GM18499 (cell line): ENCODE data around the gene LGALS8.
"Not testable (repeated sequence)": the region's sequence is repeated elsewhere in the genome, so short reads cannot be mapped to it uniquely, and the experiment has no call there.

ENCODE experiments used
- ATAC-seq: cut with Tn5 transposase; IDR thresholded peaks from one replicate; pipeline ENCODE4 v1.9.1; 2021; ENCODE audit warnings: moderate number of reproducible peaks; ENCODE audit not compliant: insufficient read depth, unreplicated experiment

Gene LGALS8

DNA sequence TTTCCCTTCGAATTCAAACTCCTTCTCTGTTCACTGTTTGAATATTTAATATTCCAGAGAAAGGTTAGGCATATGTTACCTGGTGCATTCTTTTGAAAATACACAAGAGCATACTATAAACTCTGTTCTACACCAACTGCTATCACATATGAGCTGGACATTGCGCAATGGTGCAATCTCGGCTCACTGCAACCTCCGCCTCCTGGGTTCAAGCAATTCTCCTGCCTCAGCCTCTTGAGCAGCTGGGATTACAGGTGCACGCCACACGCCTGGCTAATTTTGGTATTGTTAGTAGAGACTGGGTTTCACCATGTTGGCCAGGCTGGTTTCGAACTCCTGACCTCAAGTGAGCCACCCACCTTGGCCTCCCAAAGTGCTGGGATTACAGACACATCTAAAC, 53.3 kb downstream of the LGALS8 start:
- ATAC-seq = not testable (repeated sequence)

DNA sequence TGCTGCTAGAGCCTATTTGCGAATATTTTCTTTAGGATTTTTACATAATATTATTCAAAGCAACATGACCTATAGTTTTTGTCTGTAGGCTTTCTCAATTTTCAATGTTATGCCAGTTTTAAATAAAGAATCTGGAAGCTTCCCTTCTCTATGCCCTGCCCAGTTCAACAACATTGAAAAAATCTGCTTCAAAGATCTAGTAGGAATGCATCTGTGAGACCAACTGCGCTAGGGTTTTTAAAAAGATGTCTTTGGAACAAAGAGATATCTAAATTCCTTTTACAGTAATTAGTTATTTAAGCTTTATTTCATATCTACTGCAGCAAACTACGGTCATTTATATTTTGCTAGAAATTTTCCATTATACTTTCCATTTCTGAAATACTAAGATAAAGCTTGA, 54.9 kb downstream of the LGALS8 start:
- no peak for ATAC-seq

DNA sequence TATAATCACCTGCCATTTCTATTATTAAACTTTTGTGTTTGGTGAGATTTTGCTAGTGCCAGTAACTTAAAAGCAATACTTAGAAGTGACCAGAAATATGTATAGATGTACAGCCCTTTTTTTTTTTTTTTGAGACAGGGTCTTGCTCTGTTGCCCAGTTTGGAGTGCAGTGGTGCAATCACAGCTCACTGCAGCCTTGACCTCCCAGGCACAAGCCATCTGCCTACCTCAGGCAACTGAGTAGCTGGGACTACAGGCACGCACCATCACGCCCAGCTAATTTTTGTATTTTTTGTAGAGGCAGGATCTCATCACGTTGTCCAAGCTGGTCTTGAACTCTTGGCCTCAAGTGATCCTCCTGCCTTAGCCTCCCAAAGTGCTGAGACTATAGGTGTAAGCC, 56.6 kb downstream of the LGALS8 start:
- ATAC-seq = not testable (repeated sequence)

DNA sequence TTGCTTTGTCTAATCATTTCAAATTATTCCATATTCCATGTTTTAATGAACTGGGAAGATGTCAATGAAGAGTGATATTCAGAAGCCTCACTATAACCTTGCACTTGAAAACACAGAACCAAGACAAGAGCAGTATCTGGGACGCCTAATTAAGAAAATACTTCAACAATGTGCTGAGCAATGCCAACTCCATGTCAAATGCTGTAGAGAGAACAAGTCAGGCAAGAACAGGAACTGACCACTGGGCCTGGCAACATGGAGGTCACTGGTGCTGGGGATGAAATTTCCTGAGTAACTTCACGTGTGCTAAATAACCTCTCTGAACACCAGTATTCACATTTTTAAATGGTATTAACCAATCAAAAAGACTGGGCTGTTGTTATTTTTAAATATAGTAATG, 57.7 kb downstream of the LGALS8 start:
- no peak for ATAC-seq

DNA sequence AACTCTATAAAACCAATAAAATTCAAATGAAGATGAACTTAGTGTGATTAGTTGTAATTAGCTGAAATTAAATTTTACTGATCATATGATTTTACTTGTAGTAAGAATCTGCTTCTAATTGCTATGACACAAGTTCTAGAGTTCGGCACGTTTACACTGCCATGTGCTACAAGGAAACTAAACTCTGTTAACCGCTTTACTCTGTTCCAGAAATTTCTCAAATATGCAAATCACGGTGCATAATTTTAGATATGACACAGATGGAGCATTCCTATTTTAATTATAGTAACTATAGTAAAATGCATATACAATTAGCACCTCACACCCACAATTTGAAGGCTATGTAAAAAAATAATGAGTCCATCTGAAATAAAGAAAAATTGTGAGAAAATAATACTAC, 65.7 kb downstream of the LGALS8 start:
- ATAC-seq = no peak

DNA sequence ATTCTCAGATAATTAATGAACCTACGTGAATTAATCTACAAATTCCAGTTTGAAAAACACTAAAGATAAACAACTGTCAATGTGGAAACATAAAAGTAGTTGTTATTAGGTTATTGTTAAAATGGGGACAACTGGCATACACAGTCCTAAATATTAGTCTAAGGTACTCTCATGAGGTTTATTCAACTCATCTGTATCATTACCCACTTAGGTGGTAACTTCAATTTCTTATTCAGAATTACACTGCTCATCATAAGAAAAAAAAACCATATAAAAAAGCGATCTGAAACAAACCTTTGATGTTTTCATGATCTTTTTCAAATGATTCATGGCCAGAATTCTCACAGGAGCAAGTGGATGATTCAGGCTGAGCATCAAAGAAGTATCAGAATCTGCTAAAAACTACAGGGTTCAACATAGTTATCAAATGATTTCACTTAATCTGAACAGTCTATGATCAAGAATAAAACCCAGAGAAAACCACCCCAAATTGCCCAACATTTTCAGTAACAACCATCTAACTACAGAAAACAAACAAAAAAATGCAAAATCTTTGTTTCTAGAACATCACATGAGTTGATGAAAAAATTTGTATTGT, 66.9 kb downstream of the LGALS8 start:
- ATAC-seq = no peak

DNA sequence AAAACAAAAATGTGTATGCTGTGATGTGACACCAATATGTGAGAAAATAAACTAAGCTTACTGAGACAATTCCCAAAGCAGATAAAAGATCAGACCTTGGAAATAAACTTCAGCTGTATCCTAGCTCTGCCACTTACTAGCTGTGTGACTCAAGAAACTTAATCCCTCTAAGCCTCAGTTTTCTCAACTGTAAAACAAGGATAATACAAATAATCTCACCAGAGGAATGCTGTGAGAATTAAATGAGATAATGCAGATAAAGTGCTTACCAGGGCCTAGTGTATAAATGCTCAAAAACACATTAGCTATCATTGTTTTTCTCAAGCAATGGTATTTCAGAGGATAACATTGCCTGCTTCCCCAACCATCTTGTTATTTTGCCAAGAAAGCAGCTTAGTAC, 78.4 kb downstream of the LGALS8 start:
- no peak for ATAC-seq
